ENCODE results near the gene DMXL1.

GRCh38 chr5:119022773-119023172 is 48.1 kb upstream of the DMXL1 start:
- TF ChIP-seq CTCF (IDR thresholded peaks at IDR 0.05) (no peak), REST (IDR thresholded peaks at IDR 0.05; ENCODE audit: insufficient read depth in 1 of 2, low read depth in 2 of 2, low read length in 1 of 2) (no peak)

All from Panc1 (cell line).